Karpas-422 (cell line): ENCODE results near the gene NTM. TPM values are rescaled to one million over a fixed set of nuclear protein-coding genes. Genes with fewer than 3 reads are reported as not detected.
A peak's percentile ranks its signal among the peaks of the same experiment; 100 is the strongest.

Source experiments
- DNase-seq: peaks from one replicate; pipeline ENCODE4 v3.0.0-alpha.2; 2015
- H2AFZ ChIP-seq: fragments of 200-600 bp; sonication (generic); 2 replicates; pipeline ENCODE4 v1.6.1; 2014; ENCODE audit warnings: antibody characterized with exemption, low read length, mixed read lengths
- H3K27ac ChIP-seq: fragments of 200-600 bp; sonication (generic); 2 replicates; pipeline ENCODE4 v1.5.1; 2014; ENCODE audit warnings: mild to moderate bottlenecking, low read length, moderate library complexity
- H3K27me3 ChIP-seq: fragments of 200-600 bp; sonication (generic); 2 replicates; pipeline ENCODE4 v1.6.1; 2014; ENCODE audit warnings: low read length, mixed read lengths
- H3K36me3 ChIP-seq: fragments of 200-600 bp; sonication (generic); 2 replicates; pipeline ENCODE4 v1.6.1; 2014; ENCODE audit warnings: low read length, mixed read lengths; ENCODE audit not compliant: insufficient read depth
- H3K4me1 ChIP-seq: fragments of 200-600 bp; sonication (generic); 2 replicates; pipeline ENCODE4 v1.6.1; 2014; ENCODE audit warnings: mild to moderate bottlenecking, low read length, mixed read lengths
- H3K4me2 ChIP-seq: fragments of 200-600 bp; sonication (generic); 2 replicates; pipeline ENCODE4 v1.6.1; 2014; ENCODE audit warnings: low read length, low read depth, mild to moderate bottlenecking; ENCODE audit not compliant: poor library complexity, severe bottlenecking
- H3K4me3 ChIP-seq: fragments of 200-600 bp; sonication (generic); 2 replicates; pipeline ENCODE4 v1.5.1; 2014; ENCODE audit warnings: mild to moderate bottlenecking, antibody characterized with exemption, low read length, mixed read lengths
- H3K79me2 ChIP-seq: fragments of 200-600 bp; sonication (generic); 2 replicates; pipeline ENCODE4 v1.6.1; 2014; ENCODE audit warnings: mild to moderate bottlenecking, low read length, mixed read lengths
- H3K9ac ChIP-seq: fragments of 200-600 bp; sonication (generic); 2 replicates; pipeline ENCODE4 v1.6.0; 2014; ENCODE audit warnings: low read length
- H3K9me2 ChIP-seq: fragments of 200-600 bp; sonication (generic), shearing (Covaris generic); replicated peaks from 2 replicates; pipeline ENCODE4 v1.6.0; 2014; ENCODE audit warnings: mild to moderate bottlenecking, low read length, moderate library complexity; ENCODE audit not compliant: insufficient read depth
- H3K9me3 ChIP-seq: fragments of 300-700, 200-600 bp; sonication (generic); 2 replicates; pipeline ENCODE4 v1.6.1; 2014; ENCODE audit warnings: low read length, mixed read lengths
- H4K20me1 ChIP-seq: fragments of 200-600 bp; sonication (generic); 2 replicates; pipeline ENCODE4 v1.6.1; 2014; ENCODE audit warnings: mild to moderate bottlenecking, antibody characterized with exemption, low read length, low read depth; ENCODE audit not compliant: insufficient read depth
- total RNA-seq: library from RNA; depleted of rRNA; stranded (reverse); fragments of >200 nt; shearing (Covaris generic); gene quantifications from 2 replicates; pipeline ENCODE4 v1.2.3, GENCODE V29; 2014; ENCODE audit warnings: low replicate concordance

NTM gene
- total RNA-seq, 1 experiment from 2014 or later: not detected

DNA sequence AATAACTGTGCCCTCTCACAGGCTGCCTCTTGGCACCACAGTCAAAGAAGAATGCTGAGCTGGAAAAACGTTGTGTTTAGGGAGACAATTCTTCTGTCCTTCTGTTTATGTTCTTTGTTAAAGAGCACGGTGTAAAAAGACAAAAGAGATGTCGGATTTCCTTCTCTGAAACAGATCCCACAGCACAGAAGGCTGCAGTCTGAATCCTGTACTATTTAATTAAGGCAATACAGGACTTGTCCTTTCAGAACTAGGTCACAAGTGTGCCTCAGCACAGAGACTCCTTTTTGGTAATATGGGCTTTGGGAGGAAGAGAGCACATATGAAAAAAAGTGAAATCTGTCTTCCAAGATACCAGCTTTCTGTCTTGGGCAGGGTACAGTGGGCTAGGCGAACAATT is 201.2 kb downstream of the NTM start:
- no peak overlapping the region for H3K9ac ChIP-seq
- H2AFZ ChIP-seq: no peak overlapping the region

DNA sequence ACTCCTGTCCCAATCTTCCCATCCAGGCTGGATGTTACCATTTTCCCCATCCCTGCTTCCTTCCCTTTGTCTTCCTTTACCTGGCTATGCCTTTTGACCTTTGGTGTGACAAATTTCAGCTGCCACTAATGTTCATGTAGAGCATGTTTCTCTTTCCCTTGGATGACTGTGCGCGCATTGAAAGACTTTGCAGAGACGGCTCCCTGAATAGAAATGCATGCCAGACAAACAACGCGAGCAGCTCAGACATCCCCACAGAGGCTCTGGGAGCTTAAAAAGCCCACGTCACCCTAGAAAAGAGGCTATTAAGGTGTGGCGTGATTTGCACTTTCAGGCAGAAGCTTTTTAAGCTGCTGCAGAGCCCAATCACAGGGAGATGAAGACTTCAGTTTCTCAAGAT is 202.0 kb downstream of the NTM start:
- Histone ChIP-seq H4K20me1 (no peaks in the 10 kb centered on the region), H3K9me2 (no peaks in the 10 kb centered on the region), H3K9me3 (no peaks in the 10 kb centered on the region), H3K27ac (no peak overlapping the region), H3K9ac (no peak overlapping the region), H3K4me2 (no peak overlapping the region), H3K4me3 (no peak overlapping the region), H3K79me2 (no peaks in the 10 kb centered on the region), H3K36me3 (no peaks in the 10 kb centered on the region), H3K27me3 (no peaks in the 10 kb centered on the region), H2AFZ (no peak overlapping the region), H3K4me1 (no peaks in the 10 kb centered on the region)
- no peak for DNase-seq

More for the DNA sequence above, 201.2 kb downstream of the NTM start:
- Histone ChIP-seq H3K4me2 (no peak overlapping the region), H3K27ac (no peak overlapping the region), H3K9me2 (no peaks in the 10 kb centered on the region), H3K4me3 (no peak overlapping the region), H3K36me3 (no peaks in the 10 kb centered on the region), H3K4me1 (no peaks in the 10 kb centered on the region), H3K27me3 (no peaks in the 10 kb centered on the region), H3K9me3 (no peaks in the 10 kb centered on the region), H4K20me1 (no peaks in the 10 kb centered on the region), H3K79me2 (no peaks in the 10 kb centered on the region)
- DNase-seq: no peak

DNA sequence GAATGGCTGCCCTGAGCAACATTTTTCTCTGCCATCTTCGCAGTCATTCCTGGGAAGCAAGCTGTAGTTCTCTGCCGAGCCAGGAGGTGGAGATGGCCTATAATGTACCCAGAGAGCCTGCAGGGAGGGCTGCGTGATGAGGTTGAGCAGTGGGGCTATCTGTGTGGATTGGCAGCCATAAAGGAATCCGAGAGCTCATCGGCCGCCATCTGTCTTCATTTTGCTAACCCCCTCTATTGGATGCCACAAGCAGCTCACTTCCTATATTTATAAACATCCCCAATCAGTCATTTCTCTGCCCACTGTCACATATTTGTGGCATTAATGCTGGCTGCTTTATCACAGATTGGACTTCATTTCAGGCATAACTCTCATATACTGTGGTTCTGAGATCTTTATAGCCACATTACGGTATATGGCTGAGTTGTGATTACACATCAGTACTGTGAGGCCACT is 209.5 kb downstream of the NTM start:
- Histone ChIP-seq H3K9me2 (no peaks in the 10 kb centered on the region), H3K36me3 (no peaks in the 10 kb centered on the region), H4K20me1 (no peaks in the 10 kb centered on the region), H3K27ac (no peak overlapping the region), H3K4me2 (no peak overlapping the region), H2AFZ (no peak overlapping the region), H3K27me3 (no peaks in the 10 kb centered on the region), H3K4me1 (no peaks in the 10 kb centered on the region), H3K9ac (no peak overlapping the region), H3K9me3 (no peaks in the 10 kb centered on the region), H3K79me2 (no peaks in the 10 kb centered on the region), H3K4me3 (no peak overlapping the region)
- DNase-seq: peak; percentile 68

DNA sequence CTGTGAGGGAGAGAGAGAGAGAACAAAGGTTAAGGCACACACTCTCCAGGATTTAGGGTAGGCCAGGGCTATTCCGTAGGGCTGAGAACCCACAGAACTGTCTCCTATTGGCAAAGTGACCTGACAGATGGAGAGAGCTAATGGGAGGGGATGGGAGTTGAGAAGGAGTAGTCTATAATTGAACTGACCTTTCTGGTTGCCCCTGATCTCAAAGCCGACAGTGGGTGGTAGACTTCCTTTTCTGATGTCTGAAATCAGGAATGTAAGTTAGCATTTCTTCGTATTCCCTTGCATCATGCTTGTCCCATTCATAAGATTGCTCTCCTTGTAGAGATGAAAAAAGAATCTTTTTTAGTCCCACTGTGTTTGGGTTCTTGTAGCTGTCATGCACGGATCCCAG is 210.1 kb downstream of the NTM start:
- H3K79me2 ChIP-seq: no peaks in the 10 kb centered on the region

DNA sequence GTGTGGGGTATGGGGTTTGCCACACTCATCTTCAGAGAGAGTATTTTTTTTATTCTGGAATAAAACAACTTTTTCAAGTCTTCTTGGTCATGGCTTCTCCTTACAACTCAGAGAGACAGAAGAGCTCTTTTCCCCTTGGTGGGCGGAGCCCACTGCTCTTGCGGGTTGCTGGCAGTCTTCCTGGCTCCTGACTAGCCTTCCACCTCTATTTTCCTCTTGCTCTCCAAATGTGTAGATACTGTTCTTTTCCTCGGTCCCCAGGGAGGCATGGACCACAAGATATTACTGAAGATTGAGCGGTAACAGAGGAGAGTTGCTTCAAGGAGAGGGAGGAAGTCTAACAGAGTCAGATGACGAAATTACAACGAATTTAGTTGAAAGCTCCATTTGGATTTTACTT is 210.6 kb downstream of the NTM start:
- Histone ChIP-seq H2AFZ (no peak overlapping the region), H3K4me3 (no peak overlapping the region), H3K9me2 (no peaks in the 10 kb centered on the region), H3K4me2 (no peak overlapping the region), H3K36me3 (no peaks in the 10 kb centered on the region), H3K9ac (no peak overlapping the region), H3K27me3 (no peaks in the 10 kb centered on the region), H3K79me2 (no peaks in the 10 kb centered on the region), H3K4me1 (no peaks in the 10 kb centered on the region), H3K9me3 (no peaks in the 10 kb centered on the region), H4K20me1 (no peaks in the 10 kb centered on the region), H3K27ac (no peak overlapping the region)
- no peak for DNase-seq

More for the DNA sequence above, 210.1 kb downstream of the NTM start:
- no peaks in the 10 kb centered on the region for H3K4me1 ChIP-seq
- no peaks in the 10 kb centered on the region for H3K36me3 ChIP-seq
- DNase-seq: no peak
- no peak overlapping the region for H3K9ac ChIP-seq
- H4K20me1 ChIP-seq: no peaks in the 10 kb centered on the region
- no peaks in the 10 kb centered on the region for H3K9me2 ChIP-seq
- no peak overlapping the region for H3K4me2 ChIP-seq
- no peak overlapping the region for H3K4me3 ChIP-seq
- no peaks in the 10 kb centered on the region for H3K9me3 ChIP-seq
- H2AFZ ChIP-seq: no peak overlapping the region
- no peak overlapping the region for H3K27ac ChIP-seq
- no peaks in the 10 kb centered on the region for H3K27me3 ChIP-seq

DNA sequence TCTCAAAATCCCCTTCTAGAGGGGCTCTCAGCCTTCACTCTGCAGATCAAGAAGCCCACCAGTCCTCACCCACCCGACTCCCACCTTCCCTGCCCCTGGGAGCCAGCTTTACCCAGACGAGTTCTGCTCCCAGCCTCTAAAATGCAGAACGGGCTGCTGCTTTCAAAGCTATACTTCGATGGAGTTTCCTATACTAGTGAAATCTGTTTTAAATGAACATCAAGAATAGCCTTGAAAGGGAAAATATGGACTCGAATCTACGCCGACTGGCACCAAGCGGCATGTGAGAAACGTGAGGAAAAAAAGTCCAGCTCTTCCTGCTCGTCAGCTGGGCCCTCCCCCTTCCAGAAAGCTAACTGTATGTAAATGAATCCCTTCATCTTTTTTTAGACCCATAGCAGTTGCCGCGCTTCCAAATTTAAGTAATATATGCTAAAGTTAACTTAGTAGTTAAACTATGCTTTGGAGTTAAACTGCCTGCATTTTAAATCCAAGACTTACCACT is 211.7 kb downstream of the NTM start:
- no peak overlapping the region for H3K9ac ChIP-seq
- H3K4me3 ChIP-seq: no peak overlapping the region
- H3K9me3 ChIP-seq: no peaks in the 10 kb centered on the region
- H3K27me3 ChIP-seq: no peaks in the 10 kb centered on the region
- no peaks in the 10 kb centered on the region for H3K79me2 ChIP-seq
- H3K9me2 ChIP-seq: no peaks in the 10 kb centered on the region
- H3K27ac ChIP-seq: no peak overlapping the region
- no peak overlapping the region for H3K4me2 ChIP-seq
- no peak overlapping the region for H2AFZ ChIP-seq
- H3K36me3 ChIP-seq: no peaks in the 10 kb centered on the region
- no peak for DNase-seq
- H3K4me1 ChIP-seq: no peaks in the 10 kb centered on the region
- no peaks in the 10 kb centered on the region for H4K20me1 ChIP-seq

DNA sequence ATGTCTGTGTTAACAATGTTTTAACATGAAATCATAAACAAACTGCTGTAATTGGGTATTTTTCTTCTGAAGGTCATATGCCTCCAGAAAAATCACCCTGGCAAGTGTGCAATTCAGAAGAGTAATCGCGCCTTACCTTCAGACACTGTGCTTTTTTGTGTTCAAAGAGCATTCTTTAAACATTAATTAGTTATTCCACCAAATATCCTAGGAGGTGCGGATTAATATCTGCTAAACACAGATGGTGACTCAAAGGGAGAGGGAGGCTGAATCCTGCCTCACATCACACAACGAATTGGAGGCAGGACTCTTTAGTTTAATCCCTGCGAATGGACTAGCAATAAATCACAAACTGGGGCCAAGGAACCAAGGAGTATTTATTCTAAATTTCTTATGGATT is 213.0 kb downstream of the NTM start:
- Histone ChIP-seq H3K27me3 (no peaks in the 10 kb centered on the region), H4K20me1 (no peaks in the 10 kb centered on the region), H3K27ac (no peak overlapping the region), H2AFZ (no peak overlapping the region), H3K4me2 (no peak overlapping the region), H3K9me2 (no peaks in the 10 kb centered on the region), H3K79me2 (no peaks in the 10 kb centered on the region), H3K9me3 (no peaks in the 10 kb centered on the region), H3K4me1 (no peaks in the 10 kb centered on the region), H3K36me3 (no peaks in the 10 kb centered on the region), H3K4me3 (no peak overlapping the region), H3K9ac (no peak overlapping the region)
- DNase-seq: no peak

DNA sequence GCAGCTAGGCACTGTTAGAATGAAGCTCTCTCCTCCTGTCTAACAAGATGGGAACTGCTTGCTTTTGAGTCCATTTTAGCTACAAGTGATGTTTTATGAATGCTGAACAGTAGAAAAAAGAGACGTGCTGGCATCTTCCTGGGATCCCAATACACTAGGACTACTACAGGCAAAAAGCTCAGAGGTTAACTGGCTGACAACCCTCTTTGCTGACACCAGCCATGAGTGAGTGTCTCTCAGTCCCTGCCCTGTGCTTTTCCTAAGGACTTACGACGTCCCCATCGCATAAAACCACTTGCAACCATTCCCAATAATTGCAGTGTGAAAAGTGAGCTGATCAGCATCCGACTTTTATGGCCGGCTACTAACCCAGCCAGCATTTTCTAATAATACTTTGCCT is 213.5 kb downstream of the NTM start:
- H3K36me3 ChIP-seq: no peaks in the 10 kb centered on the region
- DNase-seq: no peak
- H4K20me1 ChIP-seq: no peaks in the 10 kb centered on the region
- no peaks in the 10 kb centered on the region for H3K4me1 ChIP-seq
- H2AFZ ChIP-seq: no peak overlapping the region
- no peak overlapping the region for H3K4me2 ChIP-seq
- no peaks in the 10 kb centered on the region for H3K9me2 ChIP-seq
- H3K9me3 ChIP-seq: no peaks in the 10 kb centered on the region
- H3K4me3 ChIP-seq: no peak overlapping the region
- H3K9ac ChIP-seq: no peak overlapping the region
- H3K27me3 ChIP-seq: no peaks in the 10 kb centered on the region
- no peaks in the 10 kb centered on the region for H3K79me2 ChIP-seq
- H3K27ac ChIP-seq: no peak overlapping the region
